ENCODE measurements around the gene ASF1B. TPM values are rescaled to one million over a fixed set of nuclear protein-coding genes. Genes with fewer than 3 reads are reported as not detected.
A peak's percentile ranks its signal among the peaks of the same experiment; 100 is the strongest.

ASF1B gene
- total and polyA plus RNA-seq, 4 donors: 2.7 to 11.5 (median 8.6) TPM

DNA sequence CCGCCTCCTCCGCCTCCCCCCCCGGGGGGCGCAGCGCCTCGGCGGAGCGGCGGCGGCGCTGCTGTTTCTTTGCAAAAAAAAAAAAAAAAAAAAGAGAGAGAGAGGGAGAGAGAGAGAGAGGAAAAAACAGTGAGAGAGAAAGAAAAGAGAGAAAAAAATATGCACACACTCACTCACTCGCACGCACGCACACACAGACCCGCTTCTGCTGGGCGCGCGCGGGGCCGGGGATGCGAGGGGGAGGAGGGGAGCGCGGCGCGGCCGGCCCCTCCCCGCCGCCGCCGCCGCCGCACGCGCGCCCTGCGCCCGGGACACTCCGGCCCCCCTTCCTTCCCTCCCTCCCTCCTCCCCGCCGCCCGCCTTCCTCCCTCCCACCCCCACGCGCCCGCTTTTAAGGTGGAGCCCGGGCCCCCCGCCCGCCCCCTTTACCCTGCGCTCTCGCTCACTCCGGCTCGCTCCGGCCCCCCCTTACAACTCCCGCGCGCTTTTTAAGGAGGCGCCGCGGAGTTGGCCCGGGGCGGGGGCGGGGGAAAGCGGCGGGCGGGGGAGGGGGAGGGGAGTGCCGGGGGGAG lies 45.8 kb downstream of the ASF1B start, which contains the start of gene SAMD1:
TSS of gene SAMD1 (minus strand) at position 243 of the 572 bp plus-strand sequence.
- no CpG with 5 or more reads among the region's 65 CpGs for WGBS (ENCODE audit: insufficient coverage)

DNA sequence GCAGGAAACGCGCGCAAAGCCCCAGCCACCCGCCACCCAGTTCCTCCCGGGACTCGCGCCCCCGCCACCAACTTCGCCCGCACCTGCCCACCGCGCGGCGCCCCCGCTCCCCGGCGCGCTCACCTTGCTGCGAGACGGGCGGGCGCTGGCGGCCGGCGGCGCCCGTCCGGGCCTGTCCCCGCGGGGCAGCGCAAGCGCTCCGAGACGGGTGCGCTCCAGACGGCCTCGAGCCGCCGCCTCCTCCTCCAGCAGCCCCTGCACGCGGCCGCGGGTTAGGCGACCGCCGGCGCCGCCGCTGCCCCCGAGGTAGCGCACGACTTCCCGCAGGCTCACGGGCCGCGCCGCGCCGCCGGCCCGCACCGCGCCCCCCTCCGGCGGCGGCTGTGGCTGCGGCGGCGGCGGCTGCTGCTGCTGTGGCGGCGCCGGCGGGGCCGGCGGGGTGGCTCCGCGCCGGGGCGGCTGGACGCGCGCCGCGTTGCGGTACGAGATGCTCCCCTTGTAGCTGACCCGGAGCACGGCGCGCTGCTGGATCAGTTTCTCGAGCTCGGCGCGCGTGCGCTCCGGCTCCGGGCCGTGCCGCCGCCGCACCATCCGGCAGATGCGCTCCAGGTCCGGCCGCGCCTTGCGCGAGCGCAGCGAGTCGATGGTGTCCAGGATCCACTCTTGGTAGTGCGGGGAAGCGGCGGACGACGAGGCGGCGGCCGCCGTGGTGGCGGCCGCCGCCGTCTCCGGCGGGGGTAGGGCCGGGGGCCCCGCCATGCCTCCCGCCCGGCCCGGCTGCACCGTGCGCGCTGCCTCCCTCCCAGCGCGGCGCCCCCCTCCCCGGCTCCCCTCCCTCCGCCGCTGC lies 46.5 kb downstream of the ASF1B start:
- under 1% methylated on average over 124 of the region's 142 CpGs for WGBS (ENCODE audit: insufficient coverage)
- no peaks in the 10 kb centered on the region for H3K9me3 ChIP-seq (ENCODE audit: control insufficient read depth, insufficient read depth, low read length)
- H3K36me3 ChIP-seq (ENCODE audit: control insufficient read depth, insufficient read depth, low read length): peaks cover 33% of the 10 kb centered on the region
- no peaks in the 10 kb centered on the region for H3K27me3 ChIP-seq (ENCODE audit: control insufficient read depth, insufficient read depth, low read length)
- DNase-seq (ENCODE audit: low read depth in 4 of 6, low spot score in 6 of 6): peak in 2 of 6 donors; percentile 77 to 80
- no peak overlapping the region for H3K27ac ChIP-seq (ENCODE audit: low read depth, low read length)
- H3K4me3 ChIP-seq (ENCODE audit: low read depth, low read length): peak overlapping the region; percentile 48
- peaks cover 20% of the 10 kb centered on the region for H3K4me1 ChIP-seq (ENCODE audit: control insufficient read depth, insufficient read depth, low read length)

More for the DNA sequence above, 45.8 kb downstream of the ASF1B start, which contains the start of gene SAMD1:
- no peaks in the 10 kb centered on the region for H3K27me3 ChIP-seq (ENCODE audit: control insufficient read depth, insufficient read depth, low read length)
- H3K9me3 ChIP-seq (ENCODE audit: control insufficient read depth, insufficient read depth, low read length): no peaks in the 10 kb centered on the region
- peak within 1 kb of the TSS; percentile 93 for H3K27ac ChIP-seq (ENCODE audit: low read depth, low read length)
- H3K4me1 ChIP-seq (ENCODE audit: control insufficient read depth, insufficient read depth, low read length): peaks cover 20% of the 10 kb centered on the region
- H3K4me3 ChIP-seq (ENCODE audit: low read depth, low read length): peak within 1 kb of the TSS; percentile 79
- peaks cover 28% of the 10 kb centered on the region for H3K36me3 ChIP-seq (ENCODE audit: control insufficient read depth, insufficient read depth, low read length)
- DNase-seq (ENCODE audit: low read depth in 4 of 6, low spot score in 6 of 6): peak in 4 of 6 donors; percentile 74 to 97 (median 88)

DNA sequence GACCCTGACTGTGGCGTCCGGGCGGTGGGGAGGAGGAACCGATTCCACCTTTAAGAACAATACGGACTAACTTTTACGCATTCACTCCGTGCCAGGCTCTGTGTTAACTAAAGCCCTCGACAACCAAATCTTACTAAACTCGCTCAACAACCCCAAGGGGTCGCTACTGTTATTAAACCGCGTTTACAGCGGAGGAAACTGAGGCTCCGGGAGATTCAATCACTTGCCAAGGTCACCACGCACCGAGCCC lies 47.1 kb downstream of the ASF1B start:
- H3K4me1 ChIP-seq (ENCODE audit: control insufficient read depth, insufficient read depth, low read length): peaks cover 20% of the 10 kb centered on the region
- H3K4me3 ChIP-seq (ENCODE audit: low read depth, low read length): peak overlapping the region; percentile 19
- peak in 2 of 6 donors; percentile 53 to 69 for DNase-seq (ENCODE audit: low read depth in 4 of 6, low spot score in 6 of 6)
- no peaks in the 10 kb centered on the region for H3K27me3 ChIP-seq (ENCODE audit: control insufficient read depth, insufficient read depth, low read length)
- 6% methylated on average over 16 of the region's 16 CpGs for WGBS (ENCODE audit: insufficient coverage)
- H3K27ac ChIP-seq (ENCODE audit: low read depth, low read length): no peak overlapping the region
- H3K36me3 ChIP-seq (ENCODE audit: control insufficient read depth, insufficient read depth, low read length): peaks cover 33% of the 10 kb centered on the region
- no peaks in the 10 kb centered on the region for H3K9me3 ChIP-seq (ENCODE audit: control insufficient read depth, insufficient read depth, low read length)

DNA sequence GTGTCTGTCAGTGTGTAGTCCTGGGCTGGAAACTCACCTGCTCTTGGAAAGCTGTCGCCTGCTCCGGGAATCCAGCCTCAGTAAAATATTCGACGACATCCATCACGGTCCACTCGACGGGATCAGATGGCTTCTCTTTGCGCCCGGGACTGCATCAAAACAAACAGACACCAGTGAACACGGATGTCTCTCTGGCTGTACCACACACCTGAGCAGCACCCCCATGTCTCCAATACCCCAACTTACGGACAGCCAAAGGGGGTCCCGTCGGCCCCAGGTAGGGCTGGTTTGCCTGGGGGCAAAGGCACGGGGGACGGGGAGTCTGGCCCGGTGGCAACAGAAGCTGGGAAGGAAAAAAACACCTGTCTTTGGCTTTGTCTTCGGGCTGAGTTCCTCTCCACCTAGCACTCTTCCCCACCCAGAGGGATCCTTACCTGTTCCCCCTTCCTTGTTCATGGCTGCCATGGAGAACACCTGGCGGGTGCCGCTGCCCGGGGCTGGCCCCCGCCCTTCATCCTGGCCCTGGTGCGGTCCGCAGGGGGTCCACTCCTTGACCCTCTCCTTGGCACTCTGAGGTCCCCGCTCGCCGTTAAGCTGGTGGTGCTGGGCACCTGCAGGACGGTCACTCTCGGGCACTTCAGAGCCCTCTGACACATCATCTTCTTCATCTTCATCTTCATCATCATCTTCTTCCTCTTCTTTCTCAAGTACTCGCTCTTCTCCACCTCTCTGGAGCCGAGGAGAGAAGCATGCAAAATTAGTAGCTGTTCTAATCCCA lies 47.6 kb downstream of the ASF1B start:
- Histone ChIP-seq H3K4me1 (ENCODE audit: control insufficient read depth, insufficient read depth, low read length) (peaks cover 20% of the 10 kb centered on the region), H3K36me3 (ENCODE audit: control insufficient read depth, insufficient read depth, low read length) (peaks cover 38% of the 10 kb centered on the region), H3K9me3 (ENCODE audit: control insufficient read depth, insufficient read depth, low read length) (no peaks in the 10 kb centered on the region), H3K27ac (ENCODE audit: low read depth, low read length) (no peak overlapping the region), H3K27me3 (ENCODE audit: control insufficient read depth, insufficient read depth, low read length) (no peaks in the 10 kb centered on the region), H3K4me3 (ENCODE audit: low read depth, low read length) (peak overlapping the region; percentile 19)
- WGBS (ENCODE audit: insufficient coverage): 80% methylated on average over 26 of the region's 30 CpGs
- no peak for DNase-seq (ENCODE audit: low read depth in 4 of 6, low spot score in 6 of 6)

DNA sequence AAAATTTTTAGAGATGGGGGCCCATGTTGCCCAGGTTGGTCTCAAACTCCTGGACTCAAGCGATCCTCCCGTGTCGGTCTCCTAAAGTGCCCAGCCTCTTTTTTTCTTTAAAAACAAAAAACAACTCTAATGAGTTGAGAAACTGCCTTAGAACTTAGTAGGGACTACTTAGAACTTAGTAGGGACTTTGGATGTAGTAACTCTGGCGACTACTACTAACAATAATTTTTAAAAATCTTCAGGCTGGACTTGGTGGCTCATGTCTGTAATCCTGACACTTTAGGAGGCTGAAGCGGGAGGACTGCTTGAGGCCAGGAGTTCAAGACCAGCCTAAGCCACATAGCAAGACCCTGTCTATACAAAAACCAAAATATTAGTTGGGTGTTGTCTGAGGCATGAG lies 50.3 kb downstream of the ASF1B start:
- whole genome bisulfite sequencing (ENCODE audit: insufficient coverage): no CpG with 5 or more reads among the region's 5 CpGs

DNA sequence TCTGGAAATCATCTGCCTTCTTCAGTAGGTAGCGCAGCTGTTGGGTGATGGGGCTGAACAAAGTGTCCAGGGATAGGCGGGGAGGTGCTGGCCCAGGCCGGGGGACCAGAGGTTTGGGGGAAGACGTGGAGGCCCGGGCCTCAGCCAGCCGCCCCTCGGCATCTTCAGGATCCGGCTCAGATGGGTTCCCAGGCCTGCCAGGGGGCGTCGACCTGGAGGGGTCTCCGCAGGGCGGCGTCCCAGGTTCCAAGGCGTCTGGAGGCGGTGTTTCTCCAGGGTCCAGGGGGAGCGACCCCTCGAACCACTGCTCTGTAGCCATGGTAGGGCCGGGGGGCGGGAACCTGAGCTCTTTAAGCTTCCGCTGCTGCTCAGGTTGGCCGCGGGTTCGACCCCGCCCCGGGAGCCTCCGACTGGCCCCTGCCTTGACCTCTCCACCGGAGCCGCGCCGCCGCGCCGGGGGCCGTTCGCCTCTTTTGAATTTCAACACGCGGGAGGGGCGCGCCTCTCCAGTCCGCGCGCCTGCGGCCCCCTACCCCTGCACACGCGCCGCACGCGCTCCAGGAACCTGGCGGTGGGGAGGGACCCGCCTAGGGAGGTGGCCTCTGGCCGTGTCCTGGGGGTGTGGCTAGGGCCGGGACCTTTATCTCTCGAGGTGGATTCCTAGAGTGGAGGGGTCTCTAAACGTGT lies 50.9 kb downstream of the ASF1B start, which contains the start of gene C19orf67:
TSS of gene C19orf67 (minus strand) at position 475 of the 687 bp plus-strand sequence. CDS start at position 319, 156 bp downstream.
- Histone ChIP-seq H3K4me3 (ENCODE audit: low read depth, low read length) (no peak within 1 kb of the TSS), H3K4me1 (ENCODE audit: control insufficient read depth, insufficient read depth, low read length) (peaks cover 26% of the 10 kb centered on the region), H3K36me3 (ENCODE audit: control insufficient read depth, insufficient read depth, low read length) (peaks cover 42% of the 10 kb centered on the region), H3K27me3 (ENCODE audit: control insufficient read depth, insufficient read depth, low read length) (no peaks in the 10 kb centered on the region), H3K27ac (ENCODE audit: low read depth, low read length) (no peak within 1 kb of the TSS), H3K9me3 (ENCODE audit: control insufficient read depth, insufficient read depth, low read length) (no peaks in the 10 kb centered on the region)
- WGBS (ENCODE audit: insufficient coverage): 38% methylated on average over 51 of the region's 54 CpGs
- DNase-seq (ENCODE audit: low read depth in 4 of 6, low spot score in 6 of 6): no peak

More for the DNA sequence above, 50.3 kb downstream of the ASF1B start:
- H3K4me1 ChIP-seq (ENCODE audit: control insufficient read depth, insufficient read depth, low read length): peaks cover 20% of the 10 kb centered on the region
- H3K36me3 ChIP-seq (ENCODE audit: control insufficient read depth, insufficient read depth, low read length): peaks cover 42% of the 10 kb centered on the region
- H3K27ac ChIP-seq (ENCODE audit: low read depth, low read length): no peak overlapping the region
- H3K9me3 ChIP-seq (ENCODE audit: control insufficient read depth, insufficient read depth, low read length): no peaks in the 10 kb centered on the region
- H3K4me3 ChIP-seq (ENCODE audit: low read depth, low read length): no peak overlapping the region
- no peaks in the 10 kb centered on the region for H3K27me3 ChIP-seq (ENCODE audit: control insufficient read depth, insufficient read depth, low read length)
- DNase-seq (ENCODE audit: low read depth in 4 of 6, low spot score in 6 of 6): no peak

DNA sequence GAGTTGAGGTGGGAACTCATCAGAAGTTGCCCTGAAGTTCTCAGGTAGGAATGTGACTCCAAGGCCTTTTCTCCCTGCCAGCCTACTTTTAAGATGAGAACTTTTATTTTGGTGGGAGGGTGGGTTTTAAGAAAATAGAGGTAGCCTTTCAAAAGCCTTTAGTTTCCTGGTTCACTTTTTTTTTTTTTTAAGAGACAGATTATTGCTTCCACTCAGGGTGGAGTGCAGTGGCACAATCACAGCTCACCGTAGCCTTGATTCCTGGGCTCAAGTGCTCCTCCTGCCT lies 53.8 kb downstream of the ASF1B start:
- Histone ChIP-seq H3K27ac (ENCODE audit: low read depth, low read length) (no peak overlapping the region), H3K4me3 (ENCODE audit: low read depth, low read length) (no peak overlapping the region), H3K9me3 (ENCODE audit: control insufficient read depth, insufficient read depth, low read length) (no peaks in the 10 kb centered on the region)

DNA sequence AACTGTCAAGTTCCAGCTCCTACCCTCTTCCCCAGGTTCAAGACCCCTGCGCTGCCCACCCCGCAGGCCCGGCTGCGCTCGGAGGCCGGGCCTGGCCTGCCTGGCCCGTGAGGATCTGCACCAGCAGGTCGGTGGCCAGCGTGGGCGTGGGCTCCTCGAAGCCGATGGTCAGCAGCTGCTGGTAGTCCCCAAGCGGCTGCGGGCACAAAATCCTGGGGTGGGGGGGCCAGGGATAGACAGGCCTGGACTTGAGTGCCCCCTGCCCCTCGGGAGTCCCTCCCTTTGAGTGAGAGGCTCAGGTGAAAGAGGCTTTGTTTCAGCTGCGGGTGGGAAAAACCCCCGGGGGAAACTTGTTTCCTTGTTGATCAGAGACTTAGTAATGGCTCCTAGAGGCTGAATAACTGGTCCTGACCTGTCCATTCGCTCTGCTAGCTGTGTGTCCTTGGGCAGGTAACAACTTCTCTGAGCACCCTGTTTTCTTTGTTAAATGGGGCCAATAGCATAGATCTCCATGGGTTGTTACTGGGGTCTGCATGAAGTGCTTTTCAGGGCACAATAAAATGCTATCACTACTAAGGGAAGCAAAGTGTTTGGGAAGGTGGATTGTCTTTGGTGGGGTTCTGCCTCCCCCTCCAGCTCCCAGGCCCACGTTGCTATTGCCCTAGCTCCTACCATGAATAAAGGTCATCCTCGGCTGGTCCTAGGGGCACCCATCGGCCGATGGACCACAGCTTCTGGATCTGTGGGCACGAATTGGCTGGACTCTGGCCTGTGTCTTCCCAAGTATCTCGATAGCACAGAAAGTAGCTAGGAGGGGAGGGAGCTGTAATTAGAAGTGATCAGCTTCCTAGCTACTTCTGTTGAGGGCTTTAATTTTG lies 54.4 kb downstream of the ASF1B start:
- WGBS (ENCODE audit: insufficient coverage): 21% methylated on average over 21 of the region's 24 CpGs

More for the DNA sequence above, 53.8 kb downstream of the ASF1B start:
- no peak for DNase-seq (ENCODE audit: low read depth in 4 of 6, low spot score in 6 of 6)
- Histone ChIP-seq H3K4me1 (ENCODE audit: control insufficient read depth, insufficient read depth, low read length) (peaks cover 22% of the 10 kb centered on the region), H3K27me3 (ENCODE audit: control insufficient read depth, insufficient read depth, low read length) (no peaks in the 10 kb centered on the region), H3K36me3 (ENCODE audit: control insufficient read depth, insufficient read depth, low read length) (peaks cover 27% of the 10 kb centered on the region)
- WGBS (ENCODE audit: insufficient coverage): 0% methylated on average over 1 of the region's 1 CpG

More for the DNA sequence above, 54.4 kb downstream of the ASF1B start:
- DNase-seq (ENCODE audit: low read depth in 4 of 6, low spot score in 6 of 6): no peak
- Histone ChIP-seq H3K9me3 (ENCODE audit: control insufficient read depth, insufficient read depth, low read length) (no peaks in the 10 kb centered on the region), H3K27ac (ENCODE audit: low read depth, low read length) (peak overlapping the region; percentile 85), H3K36me3 (ENCODE audit: control insufficient read depth, insufficient read depth, low read length) (peaks cover 21% of the 10 kb centered on the region), H3K4me1 (ENCODE audit: control insufficient read depth, insufficient read depth, low read length) (peaks cover 22% of the 10 kb centered on the region), H3K4me3 (ENCODE audit: low read depth, low read length) (peak overlapping the region; percentile 87), H3K27me3 (ENCODE audit: control insufficient read depth, insufficient read depth, low read length) (no peaks in the 10 kb centered on the region)

Data from spinal cord (tissue), 10 donors.